NCI-H2171 treated with DMSO at 0.1 percent for 48 hours (cell line): ENCODE measurements around the gene NAV2.

Source experiments
- DNase-seq: peaks from one replicate; lab custom pipeline; 2025; lab: John Stamatoyannopoulos, UW

The NAV2 gene

GRCh38 chr11:19712281-19713195, at the start of gene NAV2:
Gene NAV2, plus strand, starts transcription at chr11:19712837. Its CDS starts 859 bp downstream, at chr11:19713696.
- DNase-seq = peak; percentile 71

GRCh38 chr11:19663206-19663605, 49.4 kb upstream of the NAV2 start:
- DNase-seq = no peak

GRCh38 chr11:19664886-19665548, 47.6 kb upstream of the NAV2 start:
- peak; percentile 62 for DNase-seq

- DNase-seq = peak; percentile 7
These were observed 45.7 kb upstream of the NAV2 start for GRCh38 chr11:19666951-19667350.

- DNase-seq = no peak
These were observed 43.1 kb upstream of the NAV2 start for GRCh38 chr11:19669511-19669910.

GRCh38 chr11:19670030-19670791, 42.4 kb upstream of the NAV2 start:
- no peak for DNase-seq

- DNase-seq = no peak
These were observed 39.9 kb upstream of the NAV2 start for GRCh38 chr11:19672586-19673206.

GRCh38 chr11:19673924-19674729, 38.5 kb upstream of the NAV2 start:
- no peak for DNase-seq

GRCh38 chr11:19674836-19675235, 37.8 kb upstream of the NAV2 start:
- no peak for DNase-seq

GRCh38 chr11:19675397-19675796, 37.2 kb upstream of the NAV2 start:
- DNase-seq = no peak

GRCh38 chr11:19676475-19677380, 35.9 kb upstream of the NAV2 start:
- peak; percentile 51 for DNase-seq

- no peak for DNase-seq
These were observed 35.1 kb upstream of the NAV2 start for GRCh38 chr11:19677381-19678080.

GRCh38 chr11:19679952-19680828, 32.4 kb upstream of the NAV2 start:
- no peak for DNase-seq

GRCh38 chr11:19680829-19681368, 31.7 kb upstream of the NAV2 start:
- DNase-seq = no peak

- DNase-seq = no peak
These were observed 29.4 kb upstream of the NAV2 start for GRCh38 chr11:19683141-19683805.

- no peak for DNase-seq
These were observed 28.7 kb upstream of the NAV2 start for GRCh38 chr11:19683862-19684491.

GRCh38 chr11:19686234-19686633, 26.4 kb upstream of the NAV2 start:
- no peak for DNase-seq
